Keratinocyte (primary cell): ENCODE data around the gene ABCC3. TPM values are rescaled to one million over a fixed set of nuclear protein-coding genes. Genes with fewer than 3 reads are reported as not detected.

ENCODE experiments used
- DNase-seq: peaks from one replicate; pipeline ENCODE4 v3.0.0-alpha.2; 2011; ENCODE audit warnings: low read depth, missing footprints, low spot score
- FAIRE-seq: peaks from 2 replicates; lab custom pipeline; 2011; peaks lifted over from hg19 to GRCh38; lab: Jason Lieb, UNC
- H2AFZ ChIP-seq: 2 replicates; pipeline ENCODE4 v1.6.0; 2012; ENCODE audit warnings: low read length, control low read depth, inconsistent platforms; ENCODE audit not compliant: control insufficient read depth
- H3K27ac ChIP-seq: 2 replicates; pipeline ENCODE4 v1.5.1; 2011; ENCODE audit warnings: low read length; ENCODE audit not compliant: control insufficient read depth, insufficient read depth
- H3K27me3 ChIP-seq: 3 replicates; pipeline ENCODE4 v1.6.0; 2011; ENCODE audit warnings: low read length; ENCODE audit not compliant: control insufficient read depth, insufficient read depth; ENCODE audit errors: extremely low read depth
- H3K36me3 ChIP-seq, 2 experiments: 2 replicates in 1 of 2; 3 replicates in 1 of 2; pipeline ENCODE4 v1.5.1; 2011; ENCODE audit warnings: low read length in 2 of 2, mild to moderate bottlenecking in 1 of 2; ENCODE audit not compliant: control insufficient read depth in 2 of 2, insufficient read depth in 2 of 2; ENCODE audit errors: extremely low read depth in 1 of 2
- H3K4me1 ChIP-seq: 3 replicates; pipeline ENCODE4 v1.5.1; 2011; ENCODE audit warnings: low read length; ENCODE audit not compliant: control insufficient read depth, insufficient read depth; ENCODE audit errors: extremely low read depth
- H3K4me2 ChIP-seq: 3 replicates; pipeline ENCODE4 v1.6.0; 2011; ENCODE audit warnings: low read depth, low read length; ENCODE audit not compliant: control insufficient read depth, insufficient read depth; ENCODE audit errors: extremely low read depth
- H3K4me3 ChIP-seq, 3 experiments: fragments of 200-600 bp in 1 of 3; sonication (generic) in 1 of 3; 2 replicates in 2 of 3; 3 replicates in 1 of 3; pipeline ENCODE4 v1.5.1; 2011 to 2016; ENCODE audit warnings: low read length in 3 of 3, mild to moderate bottlenecking in 3 of 3, control low read depth in 2 of 3, inconsistent platforms in 1 of 3, low read depth in 1 of 3, mixed read lengths in 1 of 3, mixed run types in 1 of 3, moderate library complexity in 1 of 3; ENCODE audit not compliant: control insufficient read depth in 2 of 3, insufficient read depth in 2 of 3; ENCODE audit errors: extremely low read depth in 1 of 3
- H3K79me2 ChIP-seq: 2 replicates; pipeline ENCODE4 v1.6.0; 2012; ENCODE audit warnings: low read length; ENCODE audit not compliant: control insufficient read depth, insufficient read depth
- H3K9ac ChIP-seq: 3 replicates; pipeline ENCODE4 v1.6.0; 2011; ENCODE audit warnings: low read length; ENCODE audit not compliant: control insufficient read depth, insufficient read depth; ENCODE audit errors: extremely low read depth
- H3K9me1 ChIP-seq: 3 replicates; pipeline ENCODE4 v1.6.0; 2011; ENCODE audit warnings: low read length; ENCODE audit not compliant: control insufficient read depth, insufficient read depth; ENCODE audit errors: extremely low read depth
- H3K9me3 ChIP-seq: 2 replicates; pipeline ENCODE4 v1.5.1; 2012; ENCODE audit warnings: low read depth, low read length; ENCODE audit not compliant: control insufficient read depth
- H4K20me1 ChIP-seq: 3 replicates; pipeline ENCODE4 v1.6.0; 2011; ENCODE audit warnings: low read length; ENCODE audit not compliant: control insufficient read depth, insufficient read depth; ENCODE audit errors: extremely low read depth
- CTCF ChIP-seq, 3 experiments: IDR thresholded peaks in 1 of 3; conservative IDR thresholded peaks in 1 of 3; optimal IDR thresholded peaks in 1 of 3; 2 replicates in 2 of 3; 3 replicates in 1 of 3; pipeline versions ENCODE3 to v1.5.1; 2011; ENCODE audit warnings: low read length in 3 of 3, mild to moderate bottlenecking in 3 of 3, moderate library complexity in 2 of 3, control low read depth in 1 of 3, inconsistent platforms in 1 of 3; ENCODE audit not compliant: insufficient read depth in 2 of 3; ENCODE audit errors: extremely low read depth in 1 of 3
- EZH2 ChIP-seq: IDR thresholded peaks from one replicate; pipeline ENCODE4 v1.6.1; 2012; ENCODE audit warnings: inconsistent platforms, mild to moderate bottlenecking, low read length, moderate library complexity
- dilution Hi-C: fragments of 300-500 bp; cut with MboI; formaldehyde crosslinking; loops from one replicate; pipeline ENCODE4 v1.7.0; 2020; ENCODE audit warnings: low sequenced_read_pairs; ENCODE audit not compliant: extremely low pct_ligation_motif_present
- polyA plus RNA-seq, 5 experiments: library from polyadenylated mRNA; depleted of rRNA in 3 of 5; stranded (reverse) in 3 of 5; stranded (forward) in 1 of 5; unstranded in 1 of 5; fragments of >200 nt; gene quantifications; 1 replicate in 1 of 5; 2 replicates in 3 of 5; 3 replicates in 1 of 5; pipeline versions ENCODE4 v1.2.1 to v1.2.3, GENCODE V29; 2011 to 2012; ENCODE audit warnings: missing spikeins in 2 of 5, low read depth in 1 of 5, low replicate concordance in 1 of 5

The ABCC3 gene
- polyA plus RNA-seq, 1 donor (not counting 4 experiments of a cell fraction or from before 2014, with no cell fraction given), result 41.7 TPM

GRCh38 chr17:50682938-50683337 lies 48.3 kb downstream of the ABCC3 start:
- Histone ChIP-seq H3K4me3 (no peak overlapping the region), H3K9me3 (no peaks in the 10 kb centered on the region), H3K9me1 (no peaks in the 10 kb centered on the region), H4K20me1 (no peaks in the 10 kb centered on the region), H3K27me3 (no peaks in the 10 kb centered on the region), H2AFZ (no peak overlapping the region), H3K4me2 (no peak overlapping the region), H3K79me2 (no peaks in the 10 kb centered on the region), H3K36me3 (peaks cover 8 to 26% of the 10 kb centered on the region in 2 experiments), H3K27ac (no peak overlapping the region), H3K4me1 (peaks cover 13% of the 10 kb centered on the region), H3K9ac (no peak overlapping the region)
- no peak for DNase-seq
- no peak for TF ChIP-seq CTCF (optimal IDR thresholded peaks at IDR 0.05 in 1 of 3, IDR thresholded peaks at IDR 0.05 in 1 of 3, conservative IDR thresholded peaks at IDR 0.05 in 1 of 3; ENCODE audit: extremely low read depth in 1 of 3, insufficient read depth in 2 of 3, low read length in 3 of 3)
- no peak for TF ChIP-seq EZH2
- FAIRE-seq, result no peak
- dilution Hi-C loops, result no loop called here

GRCh38 chr17:50683434-50684287 lies 49.0 kb downstream of the ABCC3 start:
- Histone ChIP-seq H4K20me1 (no peaks in the 10 kb centered on the region), H3K9me3 (no peaks in the 10 kb centered on the region), H3K4me3 (no peak overlapping the region), H3K9ac (no peak overlapping the region), H3K9me1 (no peaks in the 10 kb centered on the region), H3K36me3 (peaks cover 8 to 26% of the 10 kb centered on the region in 2 experiments), H3K79me2 (no peaks in the 10 kb centered on the region), H3K4me1 (peaks cover 13% of the 10 kb centered on the region), H3K4me2 (no peak overlapping the region), H3K27ac (no peak overlapping the region), H2AFZ (no peak overlapping the region), H3K27me3 (no peaks in the 10 kb centered on the region)
- TF ChIP-seq CTCF (optimal IDR thresholded peaks at IDR 0.05 in 1 of 3, IDR thresholded peaks at IDR 0.05 in 1 of 3, conservative IDR thresholded peaks at IDR 0.05 in 1 of 3; ENCODE audit: extremely low read depth in 1 of 3, insufficient read depth in 2 of 3, low read length in 3 of 3), result no peak
- no peak for TF ChIP-seq EZH2
- dilution Hi-C loops, result no loop called here
- no peak for FAIRE-seq
- no peak for DNase-seq
